ENCODE results near the gene CWC22.
"Not testable (repeated sequence)": the region's sequence is repeated elsewhere in the genome, so short reads cannot be mapped to it uniquely, and the experiment has no call there.

Gene CWC22

DNA sequence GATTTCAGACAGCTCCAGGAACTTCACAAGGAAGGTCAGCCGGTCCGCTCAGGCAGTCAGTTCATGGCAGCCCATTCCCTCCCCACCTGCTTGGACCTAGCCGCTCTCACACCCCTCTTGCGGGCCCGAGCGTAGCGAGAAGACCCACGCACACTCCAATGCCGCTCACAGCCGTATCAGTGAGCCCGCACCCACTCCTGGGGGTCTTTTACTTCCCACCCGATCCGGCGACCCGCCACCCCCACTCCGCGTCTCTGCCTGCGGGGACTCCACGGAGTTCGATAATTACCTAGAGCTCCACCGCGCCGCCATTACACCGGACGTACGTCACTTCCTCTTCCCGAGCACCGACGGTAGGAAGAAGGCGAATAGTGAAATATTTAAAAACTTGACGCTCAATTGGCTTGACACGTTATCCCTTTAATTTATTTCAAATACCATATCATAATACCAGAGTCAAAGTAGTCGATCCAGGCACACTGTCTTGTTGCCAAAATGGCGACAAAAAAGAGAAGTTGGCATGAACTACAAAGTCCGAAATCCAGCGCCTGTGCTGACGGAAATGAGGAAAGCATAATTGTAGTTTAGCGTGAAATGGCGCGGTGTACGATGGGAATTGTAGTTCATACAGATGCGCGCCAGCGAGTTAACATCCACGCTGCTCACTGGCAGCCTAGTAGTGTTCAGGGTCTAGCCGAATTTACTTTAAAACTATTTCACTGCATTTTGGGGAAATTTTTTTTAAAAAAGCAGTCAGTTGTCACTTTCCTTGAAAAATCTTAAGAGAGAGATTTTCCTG, at the start of gene CWC22:
Gene CWC22, minus strand, starts transcription at position 517 of the 799 bp plus-strand sequence. CDS start 13,956 bp downstream, outside the sequence.
- peak; percentile 13 to 49 for DNase-seq

- no peak for DNase-seq
Measured at GRCh38 chr2:180056367-180057118, 49.4 kb upstream of the CWC22 start.

DNA sequence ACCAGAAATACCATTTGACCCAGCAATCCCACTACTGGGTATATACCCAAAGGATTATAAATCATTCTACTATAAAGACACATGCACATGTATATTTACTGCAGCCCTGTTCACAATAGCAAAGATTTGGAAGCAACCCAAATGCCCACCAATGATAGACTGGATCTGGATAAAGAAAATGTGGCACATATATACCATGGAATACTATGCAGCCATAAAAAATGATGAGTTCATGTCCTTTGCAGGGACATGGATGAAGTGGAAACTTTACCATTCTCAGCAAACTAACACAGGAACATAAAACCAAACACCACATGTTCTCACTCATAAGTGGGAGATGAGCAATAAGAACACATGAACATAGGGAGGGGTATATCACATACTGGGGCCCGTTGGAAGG, 47.5 kb upstream of the CWC22 start:
- not testable (repeated sequence) for DNase-seq

GRCh38 chr2:180050246-180050645, 43.1 kb upstream of the CWC22 start:
- DNase-seq: no peak

- no peak for DNase-seq
Measured at GRCh38 chr2:180048251-180048650, 41.2 kb upstream of the CWC22 start.

- no peak for DNase-seq
Measured at GRCh38 chr2:180046776-180047175, 39.7 kb upstream of the CWC22 start.

GRCh38 chr2:180046202-180046601, 39.1 kb upstream of the CWC22 start:
- no peak for DNase-seq

GRCh38 chr2:180040146-180040925, 33.2 kb upstream of the CWC22 start:
- no peak for DNase-seq

GRCh38 chr2:180038997-180039396, 31.9 kb upstream of the CWC22 start:
- DNase-seq: no peak

DNA sequence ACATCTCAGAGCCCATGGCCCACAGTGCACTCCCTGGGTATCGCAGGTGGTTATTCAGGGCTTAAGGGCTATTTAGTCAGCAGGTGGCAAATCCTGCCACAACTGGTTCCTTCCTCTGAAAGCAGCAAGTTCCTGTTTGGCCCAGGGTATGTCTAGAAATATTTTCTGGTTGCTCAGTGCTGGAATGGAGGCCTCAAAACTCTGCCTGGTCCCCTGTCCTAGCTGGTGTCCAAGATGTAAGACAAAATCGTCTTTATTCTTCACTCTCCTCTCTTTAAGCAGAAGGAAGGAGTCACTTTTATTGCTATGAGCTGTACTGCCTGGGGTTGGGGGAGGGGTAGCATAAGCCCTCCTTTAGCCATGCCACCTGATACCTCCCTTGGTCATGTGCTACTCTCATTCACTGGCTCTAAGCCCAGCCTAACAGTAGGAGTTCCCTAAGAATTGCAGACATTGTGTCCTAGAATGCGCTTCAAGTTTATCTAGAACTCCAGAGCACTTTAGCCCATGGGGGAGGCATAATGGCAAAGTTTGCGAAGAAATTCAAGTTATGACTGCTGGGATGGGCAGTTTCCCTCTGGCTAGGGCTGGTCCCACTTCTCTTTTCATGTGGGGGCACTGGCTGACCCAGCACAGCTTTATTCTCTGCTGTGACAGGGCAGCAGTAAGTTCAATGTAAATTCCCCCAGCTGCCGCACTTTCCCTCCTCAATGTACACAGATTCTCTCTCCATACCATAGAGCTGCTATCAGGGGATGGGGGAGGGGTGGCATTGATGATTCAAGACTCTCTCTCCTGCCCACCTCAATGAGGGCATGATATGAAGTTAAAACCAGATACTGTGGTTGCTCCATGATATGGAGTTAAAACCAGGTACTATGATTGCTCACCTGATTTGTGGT, 27.1 kb upstream of the CWC22 start:
- peak in 1 of 2 experiments; percentile 19 for DNase-seq

- no peak for DNase-seq
Measured at GRCh38 chr2:180029575-180029974, 22.5 kb upstream of the CWC22 start.

DNA sequence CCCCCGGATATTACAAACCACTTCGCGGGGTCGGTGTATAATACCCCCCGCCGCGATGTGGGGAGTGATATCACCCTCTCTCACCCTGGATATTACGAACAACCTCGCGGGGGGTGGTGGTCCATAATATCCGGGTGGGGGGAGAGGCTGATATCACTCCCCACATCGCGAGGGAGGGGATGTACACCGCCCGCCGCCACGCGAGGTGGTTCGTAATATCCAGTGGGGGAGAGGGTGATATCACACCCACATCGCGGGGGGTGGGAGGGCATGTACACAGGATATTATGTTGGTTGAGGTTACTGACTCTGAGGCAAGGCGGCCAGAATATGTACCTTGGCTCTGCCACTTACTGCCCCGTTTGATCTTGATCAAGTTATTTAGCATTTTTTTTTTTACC, 14.8 kb upstream of the CWC22 start:
- DNase-seq: no peak

- DNase-seq: no peak
Measured at GRCh38 chr2:180017784-180018183, 10.7 kb upstream of the CWC22 start.

GRCh38 chr2:180016937-180017336, 9.8 kb upstream of the CWC22 start:
- no peak for DNase-seq

GRCh38 chr2:180015951-180016709, 9.0 kb upstream of the CWC22 start:
- DNase-seq: no peak

DNA sequence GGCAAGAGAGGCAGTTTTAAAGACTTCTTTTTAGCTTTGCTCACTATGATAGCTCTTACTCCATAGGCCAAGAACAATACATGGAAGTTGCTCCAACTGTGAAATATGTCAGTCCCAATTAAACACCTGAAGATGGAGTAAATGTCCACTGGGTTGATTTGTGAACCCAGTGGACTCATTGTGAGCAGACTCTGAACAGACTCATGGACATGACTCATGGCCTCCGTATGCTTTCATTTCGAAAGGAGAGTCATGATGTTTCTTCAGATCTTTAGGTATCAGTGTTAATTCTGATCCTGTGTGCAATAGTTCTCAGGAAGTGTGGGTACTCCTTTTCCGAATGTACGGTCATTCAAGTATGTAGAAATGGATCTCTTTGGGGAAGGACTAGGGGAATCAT, 5.4 kb upstream of the CWC22 start:
- no peak for DNase-seq

DNA sequence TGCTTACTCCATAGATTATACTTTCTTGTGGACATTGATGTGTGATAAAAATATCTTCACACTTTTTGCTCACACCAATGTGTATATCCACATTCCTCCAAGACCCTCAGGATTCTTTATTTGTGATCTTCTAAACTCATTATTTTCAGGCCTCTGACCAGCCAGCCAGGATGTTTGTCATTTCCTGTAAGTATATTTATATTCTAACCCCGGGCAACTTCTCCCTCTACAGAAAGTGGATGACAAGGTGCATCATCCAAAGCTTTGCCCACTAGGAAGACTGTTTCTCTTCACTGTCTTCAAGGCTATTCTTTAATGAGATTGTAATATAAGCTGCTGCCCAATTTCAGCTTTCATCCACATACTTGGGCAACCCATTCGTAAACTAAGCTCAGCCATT, 3.6 kb upstream of the CWC22 start:
- DNase-seq: no peak

GRCh38 chr2:180006231-180006630, 866 bp downstream of the CWC22 start:
- no peak for DNase-seq

DNA sequence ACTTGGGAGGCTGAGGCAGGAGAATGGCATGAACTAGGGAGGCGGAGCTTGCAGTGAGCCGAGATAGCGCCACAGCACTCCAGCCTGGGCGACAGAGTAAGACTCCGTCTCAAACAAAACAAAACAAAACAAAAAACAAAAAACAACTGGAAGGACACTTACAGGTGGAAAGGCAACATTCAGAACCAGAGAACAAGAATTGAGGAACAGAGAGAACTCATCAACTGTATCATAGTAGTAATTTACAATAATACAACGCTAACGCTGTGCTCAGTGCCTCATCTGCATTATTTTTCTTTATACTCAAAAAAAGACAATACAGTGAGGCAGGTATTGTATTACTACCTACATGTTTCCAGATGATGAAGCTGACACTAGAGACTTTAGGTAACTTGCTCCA, 1.6 kb downstream of the CWC22 start:
- not testable (repeated sequence) for DNase-seq

- no peak for DNase-seq
Measured at GRCh38 chr2:180004731-180005130, 2.4 kb downstream of the CWC22 start.

DNA sequence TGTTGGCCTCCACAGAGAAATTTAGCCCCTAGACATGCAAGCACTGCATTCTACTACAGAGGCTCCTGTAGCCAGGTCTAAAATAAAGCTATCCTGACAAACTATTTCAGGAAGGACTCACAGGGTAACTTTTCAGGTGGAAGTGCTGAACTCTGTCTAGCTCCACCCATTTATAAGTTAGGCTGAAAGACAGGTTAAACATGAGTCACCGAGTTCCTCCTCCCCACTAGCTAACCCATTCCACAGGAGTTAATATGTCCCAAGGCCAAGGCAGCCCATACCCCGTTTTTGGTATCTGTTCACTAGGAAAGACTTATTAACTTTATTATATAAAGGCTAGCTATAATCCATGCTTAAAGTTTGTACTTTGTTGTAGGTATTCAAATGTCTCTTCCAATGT, 3.5 kb downstream of the CWC22 start:
- DNase-seq: no peak

DNA sequence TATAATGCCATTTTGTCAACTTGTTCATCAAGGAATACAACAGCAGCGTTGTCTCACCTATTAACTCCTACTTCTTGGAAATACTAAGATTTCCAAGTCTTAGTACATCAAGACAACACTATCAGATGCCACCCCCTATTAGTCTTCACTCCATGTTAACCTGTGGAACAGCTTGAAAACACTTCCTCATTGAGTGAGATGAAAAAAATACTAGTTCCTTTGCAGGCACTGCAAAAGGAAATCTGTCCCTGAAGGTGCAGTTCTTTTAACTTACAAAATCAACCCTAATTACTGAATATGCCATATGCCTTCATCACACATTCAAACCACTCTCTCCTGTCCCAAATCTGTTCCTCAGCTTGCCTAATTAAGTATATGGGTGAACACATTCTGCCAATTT, 4.0 kb downstream of the CWC22 start:
- no peak for DNase-seq

Measured in NCI-H187 (cell line).